Mucosa of gallbladder (tissue), 1 donor: Measurements from ENCODE around the gene RBPJL. TPM values are rescaled to one million over a fixed set of nuclear protein-coding genes. Genes with fewer than 3 reads are reported as not detected.
A peak's percentile ranks its signal among the peaks of the same experiment; 100 is the strongest.

Experiments
- DNase-seq: peaks from one replicate; pipeline ENCODE4 v3.0.0-alpha.2; 2020; ENCODE audit warnings: low spot score
- total RNA-seq: library from RNA; stranded (reverse); gene quantifications from one replicate; pipeline ENCODE4 v1.2.1, GENCODE V29; 2021
- donor health status: DM: no; HTN: no; CAD: no.

RBPJL gene
- total RNA-seq, 1 donor from 2014 or later, result 0.26 TPM

DNA sequence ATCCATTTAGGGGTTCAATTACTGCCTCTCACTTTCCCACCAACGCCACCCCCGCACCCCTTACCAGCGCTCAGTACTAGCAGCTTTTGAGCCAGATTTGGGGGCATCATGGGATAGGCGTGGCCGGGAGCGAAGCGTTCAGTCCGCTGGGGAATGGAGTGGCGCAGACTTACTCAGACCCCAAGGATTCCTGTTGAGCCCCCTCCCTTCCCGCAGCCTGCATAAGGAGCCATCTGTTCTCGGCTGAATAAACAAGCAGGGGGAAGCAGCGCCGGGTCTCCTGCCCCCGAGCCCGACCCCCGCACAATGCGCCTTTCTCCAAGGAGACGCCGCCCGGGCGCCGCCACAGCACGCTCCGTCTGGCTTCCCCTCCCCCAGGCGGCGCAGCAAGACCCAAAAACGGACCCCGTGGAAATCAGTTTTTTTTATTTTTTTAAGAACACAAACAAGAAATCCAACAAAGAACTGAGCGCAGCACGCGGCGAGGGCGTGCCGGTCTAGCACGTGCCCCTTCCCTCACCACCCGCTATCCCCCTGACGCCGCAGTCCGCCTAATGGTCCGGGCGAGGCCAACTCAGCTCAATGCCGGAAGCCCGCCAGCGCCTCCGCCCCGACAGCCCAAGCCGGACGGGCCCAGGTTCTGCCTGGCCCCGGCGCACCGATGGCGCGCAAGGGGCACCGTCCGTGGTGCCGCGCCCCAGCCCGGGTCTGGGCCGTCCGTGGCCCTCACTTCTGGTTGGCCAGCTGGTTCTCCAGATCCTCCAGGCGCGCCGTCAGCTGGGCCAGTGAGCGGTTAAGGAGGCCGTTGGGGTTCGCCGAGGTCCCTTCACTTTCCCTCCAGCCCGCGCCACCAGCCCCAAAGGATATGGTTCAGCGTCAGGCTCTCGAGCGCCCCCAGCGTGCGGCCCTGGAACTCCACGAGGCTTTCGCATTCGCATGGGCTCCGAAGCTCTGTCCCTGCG, 13.3 kb upstream of the RBPJL start:
- DNase-seq, result peak; percentile 80

DNA sequence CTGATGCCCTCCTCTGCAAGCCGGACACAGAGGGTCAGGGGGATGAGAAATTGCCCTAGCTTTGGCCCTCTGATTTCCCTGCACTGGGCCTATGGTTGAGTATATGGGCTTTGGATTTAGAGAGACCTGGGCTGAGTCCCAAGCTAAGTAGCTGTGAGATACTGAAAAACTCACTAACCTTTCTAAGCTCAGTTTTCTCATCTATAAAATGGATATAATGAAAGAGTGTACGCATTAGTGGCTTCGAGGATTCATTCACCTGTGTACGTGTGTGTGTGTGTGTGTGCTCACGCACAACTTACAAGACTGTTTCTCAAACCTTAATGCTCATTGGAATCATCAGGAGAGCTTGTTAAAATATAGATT, 12.7 kb upstream of the RBPJL start:
- no peak for DNase-seq

DNA sequence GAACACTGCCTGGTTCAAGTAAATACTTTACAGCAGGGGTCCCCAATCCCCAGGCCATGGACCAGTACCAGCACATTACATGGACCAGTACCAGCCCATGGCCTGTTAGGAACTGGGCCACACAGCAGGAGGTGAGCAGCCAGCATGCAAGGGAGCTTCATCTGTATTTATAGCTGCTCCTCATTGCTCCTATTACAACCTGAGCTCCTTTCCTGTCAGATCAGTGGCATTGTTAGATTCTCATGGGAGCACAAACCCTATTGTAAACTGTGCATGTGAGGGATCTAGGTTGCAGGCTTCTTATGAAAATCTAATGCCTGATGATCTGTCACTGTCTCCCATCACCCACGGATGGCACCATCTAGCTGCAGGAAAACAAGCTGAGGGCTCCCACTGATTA, 12.0 kb upstream of the RBPJL start:
- no peak for DNase-seq

DNA sequence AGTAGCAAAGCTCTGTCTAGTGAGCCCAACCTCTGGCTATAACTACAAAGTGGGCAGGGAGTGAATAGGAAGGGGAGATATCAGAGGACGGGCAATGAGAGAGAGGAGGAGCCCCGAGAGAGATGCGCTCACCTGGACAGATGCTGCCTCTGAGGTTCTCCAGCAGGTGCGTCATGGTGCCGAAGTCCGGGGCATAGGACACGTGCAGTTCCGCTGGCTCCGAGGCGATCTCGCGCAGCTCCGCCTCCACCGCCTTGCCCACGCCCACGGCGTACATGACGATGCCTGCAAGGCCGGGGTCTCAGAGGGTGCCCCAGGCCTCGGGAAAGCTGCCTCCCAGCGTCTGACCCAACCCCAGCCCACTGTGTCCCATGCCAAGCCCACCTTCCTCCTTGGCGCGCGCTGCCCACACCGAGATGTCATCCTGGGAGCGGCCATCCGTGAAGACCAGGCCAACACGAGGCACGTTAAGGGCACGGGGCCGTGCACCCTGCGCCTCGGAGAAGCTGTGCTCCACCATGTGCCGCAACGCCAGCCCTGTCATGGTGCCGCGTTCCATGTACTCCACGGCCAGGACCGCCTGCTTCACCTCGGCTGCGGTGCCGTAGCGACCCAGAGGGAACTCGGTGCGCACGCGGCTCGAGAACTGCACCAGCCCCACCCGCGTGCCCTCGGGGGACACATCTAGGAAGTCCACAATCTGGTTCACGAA, 8.7 kb upstream of the RBPJL start:
- DNase-seq, result no peak

DNA sequence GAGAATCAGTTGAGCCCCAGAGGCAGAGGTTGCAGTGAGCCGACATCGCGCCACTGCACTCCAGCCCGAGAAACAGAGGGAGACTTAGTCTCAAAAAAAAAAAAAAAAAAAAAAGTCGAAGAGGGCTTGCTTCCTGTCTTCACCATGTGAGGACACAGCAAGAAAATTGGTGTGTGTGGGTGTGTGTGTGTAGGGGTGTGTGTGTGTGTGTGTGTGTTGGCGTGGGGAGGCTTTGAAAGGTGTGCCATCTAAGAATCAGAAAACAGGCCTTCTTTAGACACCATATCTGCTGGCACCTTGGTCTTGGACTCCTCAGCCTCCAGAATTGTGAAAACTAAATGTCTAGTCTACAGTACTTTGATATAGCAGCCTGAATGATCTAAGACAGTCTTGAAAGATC, 6.9 kb upstream of the RBPJL start:
- DNase-seq, result no peak

DNA sequence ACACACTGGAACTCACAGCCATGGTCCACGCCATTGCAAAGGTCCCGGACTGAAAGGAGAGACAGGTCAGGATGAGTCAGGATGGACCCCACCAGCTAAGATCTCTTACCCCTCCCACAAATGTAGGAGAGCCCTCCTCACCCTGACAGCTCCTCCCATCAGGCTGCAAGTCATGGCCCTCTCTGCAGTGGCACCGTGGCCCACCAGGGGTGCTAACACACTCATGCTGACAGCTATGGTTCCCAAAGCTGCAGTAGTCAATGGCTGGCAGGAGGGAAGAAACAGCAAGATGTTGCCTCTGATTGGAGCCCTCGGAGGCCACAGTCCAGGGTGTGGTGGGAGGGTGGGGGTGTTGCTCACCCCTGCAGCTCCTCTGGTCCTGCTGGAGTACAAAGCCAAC, 5.7 kb upstream of the RBPJL start:
- no peak for DNase-seq

DNA sequence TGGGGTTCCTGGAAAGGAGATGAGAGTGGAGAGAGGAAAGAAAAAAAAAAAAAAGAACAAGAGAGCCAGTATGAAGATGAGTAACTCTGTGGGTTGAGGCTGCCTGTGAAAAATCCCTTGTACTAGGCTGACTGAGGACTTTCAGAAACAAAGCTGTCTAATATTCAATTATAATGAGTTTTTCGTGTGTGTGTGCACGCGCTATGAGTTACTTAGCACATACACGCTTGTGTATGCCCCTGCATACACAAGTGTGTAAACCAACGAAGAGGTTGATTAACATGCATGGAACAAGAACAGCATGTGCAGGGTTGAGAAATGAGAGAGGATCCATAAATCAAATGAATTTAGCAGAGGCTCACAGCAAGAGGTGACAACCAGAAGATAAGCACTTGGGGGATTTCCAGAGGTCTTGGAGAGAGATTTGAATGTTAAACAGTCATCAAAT, 4.8 kb upstream of the RBPJL start:
- no peak for DNase-seq

DNA sequence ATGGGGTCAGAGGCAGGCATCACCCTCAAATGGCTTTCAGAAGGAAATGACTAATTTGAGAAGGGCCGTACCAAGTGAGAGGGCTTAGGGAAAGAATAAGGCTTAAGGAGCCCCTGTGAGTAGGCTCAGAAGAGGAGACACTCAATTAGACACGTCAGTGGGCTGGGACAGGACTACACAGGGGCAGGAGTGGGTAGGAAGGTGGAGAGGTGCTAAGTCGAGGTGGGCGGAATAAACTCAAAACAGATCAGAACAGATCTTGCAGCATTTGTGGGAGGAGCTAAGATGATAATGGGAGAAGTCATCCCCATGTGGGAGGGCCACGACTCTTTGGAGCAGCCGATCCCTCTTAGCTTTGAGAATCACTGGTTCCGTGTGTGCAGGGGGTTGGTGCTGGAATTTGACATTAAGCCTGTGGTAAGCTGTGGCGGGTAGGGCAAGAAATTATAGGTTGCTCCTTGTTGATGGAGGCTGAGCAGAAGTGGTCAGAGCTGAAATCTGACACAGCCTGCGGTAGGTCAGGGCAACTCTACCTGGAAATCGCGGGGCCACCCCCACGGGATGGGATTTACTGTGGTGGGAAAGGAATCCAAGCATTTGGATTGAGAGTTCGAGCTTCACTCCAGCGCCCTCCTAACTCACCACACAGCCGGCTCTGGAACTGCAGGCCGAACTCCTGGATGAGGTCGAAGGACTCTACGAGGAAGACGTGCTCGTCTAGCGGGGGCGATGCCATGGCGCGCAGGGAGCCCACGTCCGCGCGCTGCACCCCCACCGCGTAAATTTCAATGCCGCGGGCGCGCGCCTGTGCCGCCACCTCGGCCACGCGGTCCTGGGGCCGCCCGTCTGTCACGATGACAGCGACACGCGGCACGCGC, 2.8 kb upstream of the RBPJL start:
- DNase-seq, result no peak

DNA sequence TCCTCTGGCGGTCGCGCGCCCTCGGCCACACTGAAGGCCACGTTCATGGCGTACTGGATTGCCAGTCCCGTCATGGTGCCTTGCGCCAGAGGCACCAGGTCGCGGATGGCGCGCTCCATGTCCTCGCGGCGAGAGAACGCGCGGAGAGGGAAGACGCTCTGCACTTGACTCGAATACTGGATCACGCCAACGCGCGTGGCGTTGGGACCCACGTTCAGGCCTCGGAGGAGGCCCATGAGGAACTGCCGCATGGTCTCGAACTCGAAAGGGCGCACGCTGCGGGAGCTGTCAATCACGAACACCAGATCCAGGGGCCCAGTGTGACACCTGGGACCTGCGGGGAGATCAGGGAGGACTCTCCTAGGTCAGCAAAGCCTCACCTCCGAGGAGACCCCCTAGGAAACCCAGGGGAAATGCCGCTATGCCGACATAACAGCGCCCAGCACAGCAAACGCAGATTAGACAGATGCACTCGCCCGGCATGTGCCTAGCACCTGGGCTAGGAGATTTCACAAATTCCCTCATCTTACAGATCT, 2.1 kb upstream of the RBPJL start:
- no peak for DNase-seq

DNA sequence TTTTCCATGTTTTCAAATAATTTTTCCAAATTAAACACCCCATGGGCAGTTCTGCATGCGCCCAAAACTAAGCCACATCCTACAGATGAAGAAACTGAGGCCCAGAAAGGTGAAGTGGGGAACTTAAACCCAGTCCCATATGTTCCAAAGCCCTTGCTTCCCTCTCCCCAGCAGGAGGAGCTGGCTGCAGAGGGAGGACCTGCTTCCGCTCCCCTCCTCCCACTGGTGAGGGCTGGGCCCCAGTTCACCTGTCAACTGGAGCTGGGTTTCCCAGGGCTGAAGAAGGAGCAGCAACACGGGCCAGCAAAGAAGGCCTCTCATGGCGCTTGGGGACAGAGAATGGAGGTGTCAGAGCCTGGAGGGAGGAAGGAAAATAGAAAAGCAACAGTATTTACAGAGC, 1.4 kb upstream of the RBPJL start:
- DNase-seq, result no peak

DNA sequence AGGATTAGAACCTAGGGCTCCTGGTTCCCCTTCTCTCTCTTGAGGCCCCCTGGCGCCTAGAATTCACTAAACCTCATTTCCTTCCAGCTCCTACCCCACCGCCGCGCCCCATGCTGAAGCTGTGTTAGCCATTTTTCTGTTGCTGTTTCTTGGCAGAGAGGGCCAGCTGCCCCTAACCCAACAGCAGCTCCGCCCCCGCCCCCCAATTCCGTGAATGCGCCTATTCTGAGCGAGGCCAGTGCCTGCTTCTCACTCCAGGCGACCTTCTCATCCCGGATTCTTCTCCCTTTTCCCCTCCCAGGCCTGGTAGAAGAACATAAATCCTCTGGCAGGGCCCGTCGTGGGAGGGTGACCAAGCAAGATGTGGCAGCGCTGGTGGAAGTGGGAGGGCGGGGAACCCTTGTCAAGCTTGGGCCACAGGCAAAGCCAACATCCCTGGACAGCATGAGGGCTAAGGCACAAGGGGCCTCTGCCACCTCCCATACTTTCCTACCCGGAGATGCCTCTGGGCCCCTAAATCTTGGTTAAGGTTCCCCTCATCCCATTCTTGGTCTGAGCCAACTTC, 518 bp downstream of the RBPJL start:
- no peak for DNase-seq

DNA sequence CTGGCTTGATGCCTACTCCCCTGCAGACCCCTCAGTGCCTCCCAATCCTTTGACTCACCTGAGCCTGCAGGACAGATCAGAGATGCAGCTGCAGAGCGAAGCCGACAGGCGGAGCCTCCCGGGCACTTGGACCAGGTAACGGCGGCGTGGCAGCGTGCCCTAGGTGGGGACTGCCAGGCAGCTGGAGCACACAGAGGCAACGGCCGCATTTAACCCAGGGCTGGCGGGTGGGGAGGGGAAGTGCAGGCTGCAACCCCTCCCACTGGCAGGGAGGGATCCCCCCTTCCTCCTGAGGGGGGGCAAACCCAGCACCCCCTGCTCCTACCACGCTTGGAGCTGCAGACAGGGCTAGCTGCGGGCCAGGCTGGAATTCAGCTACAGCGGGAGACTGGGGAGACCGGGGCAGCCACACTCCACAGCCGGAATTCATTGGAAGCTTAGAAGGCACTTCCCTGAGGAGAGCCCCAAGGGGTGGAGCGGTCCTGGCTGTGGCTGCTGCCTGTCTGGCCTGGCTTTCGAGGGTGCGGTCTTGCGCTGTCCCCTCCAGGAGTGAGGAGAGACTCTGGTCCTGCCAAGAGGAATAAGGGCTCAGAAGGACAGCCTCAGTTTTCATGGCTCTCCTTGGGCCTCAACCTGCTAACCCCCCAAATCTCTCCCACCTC, 1.6 kb downstream of the RBPJL start, which contains the start of gene MATN4:
Gene MATN4, minus strand, starts transcription at position 183 of the 662 bp plus-strand sequence. CDS start 2,717 bp downstream, outside the sequence.
- DNase-seq, result no peak

DNA sequence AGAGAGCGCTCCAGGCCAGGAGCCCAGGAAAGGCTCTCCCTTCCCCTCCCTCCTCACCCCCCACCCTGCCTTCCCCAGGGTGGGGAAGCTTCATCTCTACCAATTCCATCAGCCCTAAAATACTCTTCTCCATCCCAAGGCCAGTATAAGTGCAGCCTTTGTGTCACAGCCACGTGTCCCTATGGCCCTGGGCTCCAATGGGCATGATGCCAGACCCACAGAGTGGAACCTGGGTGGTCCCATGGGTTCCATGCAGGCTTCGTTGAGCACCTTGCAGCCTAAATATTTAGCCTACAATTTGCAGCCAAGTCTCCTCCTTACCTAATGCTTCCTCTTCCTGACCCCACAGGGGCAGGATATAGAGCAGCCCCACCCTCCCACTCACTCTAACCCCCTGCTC, 2.4 kb downstream of the RBPJL start:
- no peak for DNase-seq

DNA sequence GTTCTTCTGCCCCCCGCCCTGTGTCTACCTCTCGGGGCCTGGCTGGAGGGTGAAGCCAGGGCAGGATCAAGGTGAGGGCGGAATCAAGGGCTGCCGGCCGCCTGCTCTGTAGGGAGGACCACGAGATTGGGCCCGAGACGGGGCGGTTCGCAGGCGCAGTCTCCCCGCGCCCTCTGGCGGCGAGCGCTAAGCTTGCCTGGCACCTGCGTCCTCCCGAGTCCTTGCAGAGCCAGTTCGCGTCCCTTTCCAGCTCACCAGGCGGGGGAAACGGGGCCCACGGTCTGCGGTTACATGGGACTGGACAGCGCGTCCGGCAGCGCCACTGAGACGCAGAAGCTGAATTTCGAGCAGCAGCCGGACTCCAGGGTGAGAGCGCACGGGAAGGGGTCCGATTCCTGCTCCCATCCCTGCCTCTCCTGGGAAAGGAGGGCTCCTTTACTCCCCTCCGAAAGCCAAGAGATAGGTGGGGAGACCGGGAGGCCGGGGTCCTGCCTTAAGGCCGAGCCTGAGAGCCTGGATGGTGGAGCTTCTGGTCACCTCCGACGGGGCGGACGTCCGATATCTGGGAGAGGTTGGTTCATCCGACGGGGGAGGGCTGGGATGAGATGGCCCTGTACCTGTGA, 5.1 kb downstream of the RBPJL start:
- DNase-seq, result peak; percentile 32

DNA sequence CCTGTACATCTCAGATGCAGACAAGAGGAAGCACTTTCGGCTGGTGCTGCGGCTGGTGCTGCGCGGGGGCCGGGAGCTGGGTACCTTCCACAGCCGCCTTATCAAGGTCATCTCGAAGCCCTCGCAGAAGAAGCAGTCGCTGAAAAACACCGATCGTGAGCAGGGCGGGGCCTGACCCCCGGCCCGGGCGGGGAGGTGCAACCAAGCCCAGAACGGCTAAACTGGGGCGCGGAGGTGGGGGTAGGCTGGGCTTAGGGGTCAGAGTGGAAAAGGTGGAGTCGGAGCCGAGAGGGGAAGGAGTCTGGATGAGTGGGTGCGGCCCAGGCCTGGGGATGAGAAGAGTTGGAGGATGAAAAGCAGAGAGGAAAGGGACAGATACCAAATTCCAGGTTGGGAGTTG, 5.6 kb downstream of the RBPJL start:
- no peak for DNase-seq

DNA sequence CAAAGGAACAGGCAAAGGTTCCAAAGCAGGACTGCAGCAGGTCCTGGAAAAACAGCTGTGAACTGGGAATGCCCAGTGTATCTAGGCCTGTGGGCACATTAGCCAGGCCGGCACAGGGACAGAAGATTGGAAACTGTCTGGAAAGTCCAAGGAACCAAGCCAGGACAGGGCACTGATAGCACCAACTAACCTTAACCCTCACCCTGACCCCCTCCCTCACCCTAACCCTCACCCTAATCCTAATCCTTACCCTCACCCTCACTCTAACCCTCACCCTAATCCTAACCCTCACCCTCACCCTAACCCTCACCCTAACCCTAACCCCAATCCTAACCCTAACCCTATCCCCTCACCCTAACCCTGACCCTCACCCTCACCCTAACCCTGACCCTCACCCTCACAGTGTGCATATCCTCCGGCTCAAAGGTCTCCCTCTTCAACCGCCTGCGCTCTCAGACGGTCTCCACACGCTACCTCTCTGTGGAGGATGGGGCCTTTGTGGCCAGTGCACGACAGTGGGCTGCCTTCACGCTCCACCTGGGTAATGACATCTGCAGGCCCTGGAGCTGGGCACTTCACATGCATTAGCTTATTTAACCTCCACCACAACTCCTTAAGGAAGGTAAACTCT, 6.5 kb downstream of the RBPJL start:
- no peak for DNase-seq

DNA sequence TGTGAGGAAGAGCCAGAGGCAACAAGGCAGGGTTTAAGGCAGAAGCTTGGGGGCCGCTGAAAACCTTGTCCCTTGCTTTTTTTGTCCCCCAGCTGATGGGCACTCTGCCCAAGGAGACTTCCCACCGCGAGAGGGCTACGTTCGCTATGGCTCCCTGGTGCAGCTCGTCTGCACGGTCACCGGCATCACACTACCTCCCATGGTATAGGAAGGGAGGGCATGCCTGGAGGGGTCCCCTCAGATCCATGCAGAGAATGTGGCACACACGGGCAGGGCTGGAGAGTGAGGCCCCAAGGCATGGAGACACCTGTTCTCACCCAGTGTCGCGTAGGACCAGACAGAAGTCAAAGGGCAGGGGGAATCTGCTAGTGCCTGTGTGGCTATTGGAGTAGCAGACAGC, 7.3 kb downstream of the RBPJL start:
- no peak for DNase-seq

DNA sequence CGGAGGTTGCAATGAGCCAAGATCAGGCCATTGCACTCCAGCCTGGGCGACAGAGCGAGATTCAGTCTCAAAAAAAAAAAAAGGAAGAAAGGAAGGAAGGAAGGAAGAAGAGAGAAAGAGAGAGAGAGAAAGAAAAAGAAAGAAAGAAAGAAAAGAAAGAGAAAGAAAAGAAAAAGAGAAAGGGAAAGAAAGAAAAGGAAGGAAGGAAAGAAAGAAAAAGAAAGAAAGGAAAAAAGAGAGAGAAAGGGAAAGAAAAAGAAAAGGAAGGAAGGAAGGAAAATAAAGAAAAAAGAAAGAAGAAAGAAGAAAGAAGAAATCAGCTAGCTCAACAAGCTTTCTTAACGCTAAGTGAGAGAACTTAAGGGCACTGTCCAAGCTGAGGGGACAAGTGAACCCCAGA, 9.0 kb downstream of the RBPJL start:
- DNase-seq, result no peak

DNA sequence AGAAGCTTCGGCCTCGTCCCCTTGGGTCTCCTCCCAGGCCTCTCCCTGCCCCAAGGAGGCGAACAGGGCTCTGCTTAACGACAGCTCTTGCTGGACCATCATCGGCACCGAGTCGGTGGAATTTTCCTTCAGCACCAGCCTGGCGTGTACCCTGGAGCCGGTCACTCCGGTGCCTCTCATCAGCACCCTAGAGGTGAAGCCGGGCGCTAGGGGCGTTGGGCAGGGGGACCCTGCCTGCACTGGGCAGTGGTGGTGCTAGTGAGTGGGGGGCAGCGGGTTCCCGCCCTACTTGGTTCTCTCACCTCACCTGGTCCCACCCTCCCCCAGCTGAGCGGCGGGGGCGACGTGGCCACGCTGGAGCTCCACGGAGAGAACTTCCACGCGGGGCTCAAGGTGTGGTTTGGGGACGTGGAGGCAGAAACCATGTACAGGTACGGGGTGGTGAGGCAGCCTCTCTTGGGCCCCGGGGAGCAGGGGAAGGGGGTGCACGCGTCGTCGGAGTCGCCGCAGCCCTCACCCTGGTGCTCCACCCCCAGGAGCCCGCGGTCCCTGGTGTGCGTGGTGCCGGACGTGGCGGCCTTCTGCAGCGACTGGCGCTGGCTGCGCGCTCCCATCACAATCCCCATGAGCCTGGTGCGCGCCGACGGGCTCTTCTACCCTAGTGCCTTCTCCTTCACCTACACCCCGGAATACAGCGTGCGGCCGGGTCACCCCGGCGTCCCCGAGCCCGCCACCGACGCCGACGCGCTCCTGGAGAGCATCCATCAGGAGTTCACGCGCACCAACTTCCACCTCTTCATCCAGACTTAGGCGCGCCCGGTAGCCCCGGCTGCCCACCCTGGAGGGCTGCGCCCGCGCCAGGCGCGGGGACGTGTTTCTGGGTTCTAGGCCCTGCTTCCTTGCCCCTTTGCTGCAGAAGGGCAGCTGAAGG, 9.8 kb downstream of the RBPJL start:
- DNase-seq, result no peak
